Naive B cell (primary cell): ENCODE results near the gene ALDH1L1. TPM values are rescaled to one million over a fixed set of nuclear protein-coding genes. Genes with fewer than 3 reads are reported as not detected.

Source experiments
- ATAC-seq, 2 donors: fragments of 150-1000 bp; cut with Tn5 transposase; 2 replicates each; pipeline ENCODE4 v1.10.0; 2021; ENCODE audit warnings: low read depth in 2 of 2, mild to moderate bottlenecking in 2 of 2, moderate library complexity in 2 of 2
- DNase-seq: peaks from one replicate; pipeline ENCODE4 v3.0.0; 2022
- H3K27ac Mint-ChIP-seq, 6 donors: one replicate each; pipeline ENCODE4 v1.8.0; 2020 to 2022; ENCODE audit warnings: mild to moderate bottlenecking in 6 of 6, mixed read lengths in 6 of 6, moderate library complexity in 5 of 6, inconsistent platforms in 2 of 6
- H3K27me3 Mint-ChIP-seq, 3 donors: one replicate each; pipeline ENCODE4 v1.8.0; 2021 to 2022; ENCODE audit warnings: mixed read lengths in 3 of 3, mild to moderate bottlenecking in 1 of 3
- H3K36me3 Mint-ChIP-seq, 2 donors: one replicate each; pipeline ENCODE4 v1.8.0; 2020 to 2022; ENCODE audit warnings: mixed read lengths in 2 of 2, inconsistent platforms in 1 of 2, mild to moderate bottlenecking in 1 of 2
- H3K4me1 Mint-ChIP-seq, 3 donors: one replicate each; pipeline ENCODE4 v1.8.0; 2020 to 2022; ENCODE audit warnings: mixed read lengths in 3 of 3, inconsistent platforms in 1 of 3, mild to moderate bottlenecking in 1 of 3, moderate library complexity in 1 of 3
- H3K4me3 Mint-ChIP-seq, 8 donors: one replicate each; pipeline ENCODE4 v1.8.0; 2020 to 2022; ENCODE audit warnings: mild to moderate bottlenecking in 8 of 8, mixed read lengths in 8 of 8, moderate library complexity in 8 of 8, inconsistent platforms in 2 of 8
- H3K9me3 Mint-ChIP-seq, 7 donors: one replicate each; pipeline ENCODE4 v1.8.0; 2020 to 2022; ENCODE audit warnings: mixed read lengths in 7 of 7, mild to moderate bottlenecking in 5 of 7, inconsistent platforms in 2 of 7, moderate library complexity in 1 of 7
- polyA plus RNA-seq, 6 donors: library from polyadenylated mRNA; unstranded; fragments of 300-500 nt; fragmentation: Illumina TruSeq; gene quantifications; one replicate each; pipeline ENCODE4 v1.2.3, GENCODE V29; 2021; ENCODE audit warnings: low read depth in 6 of 6

ALDH1L1 gene
- polyA plus RNA-seq, 6 donors from 2014 or later: 0.08 TPM; not detected in 5

DNA sequence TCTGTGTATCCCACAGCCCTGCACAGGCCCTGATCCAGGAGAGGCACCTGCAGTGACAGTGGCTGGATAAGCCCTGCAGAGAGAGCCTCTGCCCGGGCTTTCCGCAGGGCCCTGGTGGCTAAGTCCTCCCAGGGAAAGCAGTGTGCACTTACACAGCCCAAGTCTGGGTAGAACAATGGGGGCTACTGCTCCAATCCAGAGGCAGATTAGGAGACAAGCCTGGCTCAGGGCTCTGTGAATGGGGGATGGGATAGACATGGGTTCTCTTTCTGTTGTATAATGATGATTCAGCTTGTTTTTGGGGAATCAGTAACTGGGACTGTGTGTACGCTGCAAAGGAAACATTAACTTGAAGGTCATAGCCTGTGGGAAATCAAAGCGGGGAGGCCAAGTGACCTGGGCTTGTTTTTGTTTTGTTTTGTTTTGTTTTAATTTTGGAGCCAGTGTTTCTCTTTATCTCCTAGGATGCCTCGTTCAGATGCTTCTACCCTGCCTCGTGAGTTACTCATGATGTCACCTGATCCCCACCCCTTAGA, 4.1 kb upstream of the ALDH1L1 start:
- Mint-ChIP-seq H3K27ac (no peak overlapping the region), H3K4me3 (no peak overlapping the region), H3K9me3 (peaks cover 0 to 4% (median 0%) of the 10 kb centered on the region in 7 donors), H3K27me3 (peaks cover 27 to 65% (median 44%) of the 10 kb centered on the region in 3 donors), H3K36me3 (peaks cover 0 to 20% of the 10 kb centered on the region in 2 donors), H3K4me1 (peaks cover 6 to 12% (median 6%) of the 10 kb centered on the region in 3 donors)
- ATAC-seq (no peak), DNase-seq (no peak)

DNA sequence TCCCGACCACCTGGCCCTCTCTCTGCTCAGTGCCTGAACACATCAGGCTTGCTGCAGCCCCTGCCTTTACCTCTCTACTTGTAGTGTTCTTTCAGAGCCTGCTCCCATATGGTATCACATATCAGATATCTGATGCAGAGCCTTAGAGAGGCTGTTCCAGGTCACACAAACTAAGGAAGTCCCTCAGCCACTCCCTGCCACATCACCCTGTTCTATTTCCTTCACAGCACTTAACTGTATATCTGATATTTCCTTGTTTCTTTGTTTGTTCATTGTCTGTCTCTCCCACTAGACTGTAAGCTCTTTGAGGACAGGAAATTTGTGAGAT, 976 bp upstream of the ALDH1L1 start:
- peaks cover 0 to 4% (median 0%) of the 10 kb centered on the region in 7 donors for H3K9me3 Mint-ChIP-seq

DNA sequence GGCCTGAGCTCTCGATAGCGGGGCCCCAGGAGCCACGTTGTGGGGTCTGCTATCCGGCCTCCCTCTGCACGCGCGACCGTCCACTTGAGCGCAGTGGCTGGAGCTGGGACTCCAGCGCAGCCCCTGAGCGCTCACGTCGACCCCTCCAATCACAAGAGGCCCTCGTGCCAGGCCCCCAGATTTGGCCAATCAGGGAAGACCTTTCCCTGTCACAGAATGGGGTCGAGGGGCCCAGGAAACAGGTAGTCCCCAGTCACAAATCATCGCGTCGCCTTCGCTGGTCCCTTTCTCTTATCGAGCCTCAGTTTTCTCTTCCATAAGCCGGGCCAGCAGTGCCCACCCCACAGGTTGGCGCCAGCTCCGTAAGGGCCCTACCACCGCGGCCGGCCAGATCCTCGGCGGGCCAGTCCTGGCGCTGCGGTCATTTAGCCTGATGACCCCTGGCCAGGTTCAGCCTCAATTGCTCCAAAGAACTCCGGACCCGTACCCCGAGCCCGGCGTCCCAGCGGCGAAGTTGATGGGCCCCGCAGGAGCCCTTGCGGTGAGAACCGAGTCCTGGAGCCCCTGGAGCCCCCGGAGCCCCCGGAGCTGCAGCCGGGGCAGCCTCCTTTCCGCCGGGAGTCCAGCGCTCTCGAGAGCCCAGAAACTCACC, 435 bp downstream of the ALDH1L1 start:
- H3K36me3 Mint-ChIP-seq: peaks cover 0 to 20% of the 10 kb centered on the region in 2 donors
- no peak for DNase-seq
- no peak overlapping the region for H3K4me3 Mint-ChIP-seq
- no peak for ATAC-seq
- H3K27ac Mint-ChIP-seq: no peak overlapping the region
- peaks cover 0 to 4% (median 0%) of the 10 kb centered on the region in 7 donors for H3K9me3 Mint-ChIP-seq
- H3K27me3 Mint-ChIP-seq: peaks cover 40 to 56% (median 46%) of the 10 kb centered on the region in 3 donors
- peaks cover 6 to 12% (median 6%) of the 10 kb centered on the region in 3 donors for H3K4me1 Mint-ChIP-seq

More for the DNA sequence above, 976 bp upstream of the ALDH1L1 start:
- Mint-ChIP-seq H3K36me3 (peaks cover 0 to 20% of the 10 kb centered on the region in 2 donors), H3K4me1 (peaks cover 6 to 12% (median 6%) of the 10 kb centered on the region in 3 donors), H3K27ac (peak overlapping the region in 1 of 6 donors; percentile 51), H3K4me3 (peak overlapping the region in 1 of 8 donors; percentile 40), H3K27me3 (peaks cover 36 to 59% (median 52%) of the 10 kb centered on the region in 3 donors)
- DNase-seq (no peak), ATAC-seq (no peak)

DNA sequence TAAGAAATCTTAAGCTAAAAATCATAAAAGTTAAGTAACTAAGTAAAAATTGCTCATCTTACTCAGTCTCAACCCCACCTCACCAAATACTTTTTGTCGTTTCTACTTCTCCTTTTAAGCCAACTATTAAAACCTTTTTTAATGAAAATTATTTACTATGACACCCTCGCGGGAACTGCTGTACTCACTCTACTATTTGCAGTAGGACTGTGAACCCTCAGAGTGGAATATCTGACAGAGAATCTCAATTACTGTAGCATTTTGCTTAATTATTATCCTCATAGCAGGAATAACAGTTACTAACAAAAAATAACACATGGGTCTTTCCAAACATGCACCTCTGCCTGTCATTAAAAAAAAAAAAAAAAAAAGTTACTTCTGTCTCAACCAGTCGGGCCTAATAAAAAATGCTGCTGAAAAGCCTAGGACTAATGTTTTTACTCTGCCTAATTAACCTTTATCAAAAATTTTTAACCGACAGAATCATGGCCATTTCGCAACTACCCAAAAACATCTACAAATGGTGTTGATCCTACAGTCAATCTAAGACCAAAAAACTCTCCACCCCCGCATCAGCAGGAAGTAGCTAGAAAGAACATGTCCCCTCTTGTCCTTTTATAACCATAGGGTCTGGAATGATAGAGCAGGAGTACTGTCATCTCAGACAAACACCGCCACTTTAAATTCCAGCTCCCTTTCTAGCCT, 10.2 kb downstream of the ALDH1L1 start:
- H3K27me3 Mint-ChIP-seq: peaks cover 19 to 49% (median 45%) of the 10 kb centered on the region in 3 donors
- no peak for DNase-seq
- H3K4me3 Mint-ChIP-seq: no peak overlapping the region
- H3K27ac Mint-ChIP-seq: no peak overlapping the region
- H3K9me3 Mint-ChIP-seq: peaks cover 0 to 8% (median 0%) of the 10 kb centered on the region in 7 donors
- H3K36me3 Mint-ChIP-seq: no peaks in the 10 kb centered on the region
- ATAC-seq: no peak
- H3K4me1 Mint-ChIP-seq: no peaks in the 10 kb centered on the region

DNA sequence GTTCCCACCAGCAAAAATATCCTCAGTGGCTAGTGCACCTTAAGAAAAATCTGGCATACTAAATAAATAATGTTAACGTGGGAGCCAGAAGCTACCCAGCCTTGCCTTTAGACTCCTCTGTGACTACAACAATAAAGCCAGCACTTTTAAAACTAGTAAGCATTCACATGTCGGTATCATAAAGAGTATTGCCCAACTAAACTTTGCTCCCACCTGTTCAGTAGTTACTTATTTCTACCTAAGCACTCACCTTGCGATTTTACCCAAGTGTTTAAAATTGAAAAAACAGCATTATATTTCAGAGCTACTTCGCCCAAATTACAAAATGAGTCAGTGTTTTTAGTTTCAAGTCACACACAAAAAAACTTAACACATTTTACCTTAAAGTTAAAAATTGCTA, 12.8 kb downstream of the ALDH1L1 start:
- Mint-ChIP-seq H3K4me3 (no peak overlapping the region), H3K4me1 (no peaks in the 10 kb centered on the region), H3K27me3 (peaks cover 19 to 48% (median 43%) of the 10 kb centered on the region in 3 donors), H3K27ac (no peak overlapping the region), H3K9me3 (peaks cover 0 to 8% (median 0%) of the 10 kb centered on the region in 7 donors), H3K36me3 (no peaks in the 10 kb centered on the region)
- DNase-seq (no peak), ATAC-seq (no peak)

DNA sequence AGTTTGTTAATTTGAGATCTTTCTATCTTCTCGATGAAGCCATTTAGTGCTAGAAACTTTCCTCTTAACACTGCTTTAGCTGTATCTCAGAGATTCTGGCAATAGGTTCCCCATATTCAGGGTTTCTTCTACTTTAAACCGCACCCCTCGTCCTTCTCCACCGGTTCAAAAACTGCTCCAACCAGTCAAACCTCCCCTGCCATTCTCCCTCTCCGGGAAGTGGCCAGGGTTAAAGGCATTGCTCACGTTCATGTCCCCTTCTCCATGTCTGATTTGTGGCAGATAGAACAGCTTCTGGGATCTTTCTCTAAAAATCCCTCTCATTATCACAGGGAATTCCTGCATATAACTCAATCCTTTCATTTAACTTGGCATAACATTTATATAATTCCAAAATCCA, 14.4 kb downstream of the ALDH1L1 start:
- H3K9me3 Mint-ChIP-seq: peaks cover 0 to 8% (median 0%) of the 10 kb centered on the region in 7 donors
- DNase-seq (no peak), ATAC-seq (no peak)
- no peak overlapping the region for H3K27ac Mint-ChIP-seq
- no peaks in the 10 kb centered on the region for H3K36me3 Mint-ChIP-seq
- H3K4me3 Mint-ChIP-seq: no peak overlapping the region
- peaks cover 19 to 33% (median 31%) of the 10 kb centered on the region in 3 donors for H3K27me3 Mint-ChIP-seq
- no peaks in the 10 kb centered on the region for H3K4me1 Mint-ChIP-seq

DNA sequence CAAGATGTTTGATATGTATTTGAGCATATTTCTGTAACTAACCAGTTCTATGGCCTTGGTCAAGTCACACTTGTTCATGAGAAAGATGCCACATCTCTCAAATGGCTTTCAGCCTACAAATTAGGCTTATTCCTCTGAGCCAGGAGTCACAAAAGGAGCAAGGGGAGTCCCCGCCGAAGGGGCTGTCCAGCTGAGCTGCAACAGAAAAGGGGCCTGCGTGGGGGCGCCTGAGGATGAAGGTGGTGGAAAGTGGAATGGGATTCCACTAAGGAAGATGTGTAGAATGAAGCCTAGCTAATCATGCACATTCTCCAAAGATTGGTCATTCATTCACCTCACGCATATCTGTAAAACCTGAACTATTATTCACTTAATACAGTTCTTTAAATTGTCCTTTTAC, 19.1 kb downstream of the ALDH1L1 start:
- ATAC-seq (no peak), DNase-seq (no peak)
- Mint-ChIP-seq H3K27ac (no peak overlapping the region), H3K4me1 (no peaks in the 10 kb centered on the region), H3K9me3 (peaks cover 0 to 8% (median 0%) of the 10 kb centered on the region in 7 donors), H3K27me3 (peaks cover 8 to 39% (median 36%) of the 10 kb centered on the region in 3 donors), H3K4me3 (no peak overlapping the region), H3K36me3 (no peaks in the 10 kb centered on the region)

DNA sequence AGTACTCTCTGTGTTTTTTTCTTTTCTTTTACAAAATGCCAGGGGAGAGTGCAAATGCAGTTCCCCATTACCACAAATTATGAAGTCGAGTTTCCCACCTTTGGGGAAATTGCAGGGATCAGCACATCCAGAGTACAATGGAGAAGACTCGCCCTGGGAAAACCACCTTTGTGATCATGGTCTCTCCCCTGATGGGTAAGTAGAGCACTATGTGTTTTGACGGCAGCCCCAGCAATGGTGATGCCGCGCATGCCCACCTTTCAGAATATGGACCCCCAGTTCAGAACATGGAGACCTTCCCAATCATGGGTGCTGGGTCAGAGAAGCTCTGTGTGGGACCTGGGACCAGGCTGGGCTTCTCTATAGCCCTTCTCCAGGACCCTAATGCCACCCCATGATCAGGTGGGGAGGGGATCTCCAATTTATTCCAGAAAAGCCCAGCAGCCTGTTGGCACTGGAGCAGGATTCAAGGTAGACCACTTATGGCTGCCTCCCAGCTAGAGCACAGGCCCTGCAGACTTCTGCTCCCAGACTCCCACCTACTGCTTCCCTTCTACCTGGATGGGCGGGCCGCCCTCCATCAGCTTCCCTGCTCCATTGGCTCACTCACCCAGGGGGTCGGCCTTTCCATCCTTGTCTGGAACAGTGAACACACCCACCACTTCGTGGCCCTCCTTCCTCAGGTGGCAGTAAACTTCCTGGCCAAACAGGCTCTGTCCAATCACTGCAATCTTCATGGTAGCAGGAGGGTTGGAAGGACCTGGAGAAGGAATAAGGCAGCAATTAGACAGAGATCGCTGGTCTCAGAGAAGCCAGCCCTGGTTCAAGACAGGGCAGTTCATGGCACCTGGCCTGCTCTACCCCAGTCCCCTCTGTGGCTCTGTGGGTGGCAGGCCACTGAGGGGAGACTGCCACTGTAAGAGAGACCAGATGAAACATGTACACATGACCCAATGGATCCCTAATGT, 19.9 kb downstream of the ALDH1L1 start:
- Mint-ChIP-seq H3K27ac (no peak overlapping the region), H3K9me3 (peaks cover 0 to 2% (median 0%) of the 10 kb centered on the region in 7 donors), H3K4me1 (no peaks in the 10 kb centered on the region), H3K27me3 (peaks cover 7 to 31% (median 28%) of the 10 kb centered on the region in 3 donors), H3K4me3 (no peak overlapping the region), H3K36me3 (no peaks in the 10 kb centered on the region)
- ATAC-seq (no peak), DNase-seq (no peak)

DNA sequence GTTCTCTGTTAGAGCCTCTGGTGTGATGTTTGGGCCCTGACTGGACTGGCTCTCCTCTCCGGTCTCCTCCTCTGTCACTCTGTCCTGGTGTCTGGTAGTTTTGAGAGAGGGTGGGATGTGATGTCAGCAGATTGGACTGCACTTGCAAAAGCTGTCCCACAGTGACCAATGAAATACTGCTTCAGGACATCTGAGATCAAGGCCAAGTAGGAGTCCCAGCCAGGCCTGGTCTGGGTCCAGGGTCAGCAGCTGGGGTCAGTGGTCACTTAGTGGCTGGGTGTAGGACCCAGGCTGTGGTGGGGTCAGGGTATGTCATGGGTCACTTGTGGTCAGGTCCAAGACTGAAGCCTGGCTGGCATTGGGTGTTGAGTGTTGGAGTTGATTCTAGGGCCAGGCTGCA, 20.9 kb downstream of the ALDH1L1 start:
- no peak overlapping the region for H3K4me3 Mint-ChIP-seq
- no peaks in the 10 kb centered on the region for H3K36me3 Mint-ChIP-seq

DNA sequence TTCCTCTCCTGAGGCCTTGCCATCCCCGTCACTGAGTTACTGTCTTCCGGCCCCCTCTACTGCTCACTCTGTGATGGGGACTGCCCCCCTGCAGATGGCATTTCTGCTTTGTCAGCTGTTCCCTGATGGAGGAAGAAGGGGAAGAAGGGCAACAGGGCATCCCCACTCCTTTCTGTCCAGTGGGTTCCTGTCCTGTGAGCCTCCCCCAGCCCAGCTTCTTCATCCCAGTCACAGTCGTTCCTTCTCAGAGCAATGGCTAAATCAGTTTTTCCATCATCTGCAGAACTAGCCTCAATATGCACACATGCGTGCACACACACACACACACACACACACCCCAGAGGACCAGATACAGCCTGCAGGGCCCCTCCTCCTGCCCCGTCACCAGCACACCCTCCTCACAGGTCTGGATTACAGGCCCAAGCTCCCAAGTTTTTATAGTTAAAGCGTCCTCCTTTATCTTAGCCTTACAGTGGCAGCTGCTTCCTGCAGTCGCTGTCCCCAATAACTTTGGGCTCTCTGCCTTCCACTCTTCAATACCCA, 21.4 kb downstream of the ALDH1L1 start:
- DNase-seq (no peak), ATAC-seq (no peak)
- Mint-ChIP-seq H3K27me3 (peaks cover 0 to 24% (median 14%) of the 10 kb centered on the region in 3 donors), H3K4me3 (no peak overlapping the region), H3K9me3 (peaks cover 0 to 2% (median 0%) of the 10 kb centered on the region in 7 donors), H3K36me3 (no peaks in the 10 kb centered on the region), H3K4me1 (no peaks in the 10 kb centered on the region), H3K27ac (peak overlapping the region in 1 of 6 donors; percentile 70)

More for the DNA sequence above, 20.9 kb downstream of the ALDH1L1 start:
- Mint-ChIP-seq H3K27ac (peak overlapping the region in 1 of 6 donors; percentile 70), H3K9me3 (peaks cover 0 to 2% (median 0%) of the 10 kb centered on the region in 7 donors), H3K27me3 (peaks cover 0 to 27% (median 17%) of the 10 kb centered on the region in 3 donors), H3K4me1 (no peaks in the 10 kb centered on the region)
- ATAC-seq (no peak), DNase-seq (no peak)

DNA sequence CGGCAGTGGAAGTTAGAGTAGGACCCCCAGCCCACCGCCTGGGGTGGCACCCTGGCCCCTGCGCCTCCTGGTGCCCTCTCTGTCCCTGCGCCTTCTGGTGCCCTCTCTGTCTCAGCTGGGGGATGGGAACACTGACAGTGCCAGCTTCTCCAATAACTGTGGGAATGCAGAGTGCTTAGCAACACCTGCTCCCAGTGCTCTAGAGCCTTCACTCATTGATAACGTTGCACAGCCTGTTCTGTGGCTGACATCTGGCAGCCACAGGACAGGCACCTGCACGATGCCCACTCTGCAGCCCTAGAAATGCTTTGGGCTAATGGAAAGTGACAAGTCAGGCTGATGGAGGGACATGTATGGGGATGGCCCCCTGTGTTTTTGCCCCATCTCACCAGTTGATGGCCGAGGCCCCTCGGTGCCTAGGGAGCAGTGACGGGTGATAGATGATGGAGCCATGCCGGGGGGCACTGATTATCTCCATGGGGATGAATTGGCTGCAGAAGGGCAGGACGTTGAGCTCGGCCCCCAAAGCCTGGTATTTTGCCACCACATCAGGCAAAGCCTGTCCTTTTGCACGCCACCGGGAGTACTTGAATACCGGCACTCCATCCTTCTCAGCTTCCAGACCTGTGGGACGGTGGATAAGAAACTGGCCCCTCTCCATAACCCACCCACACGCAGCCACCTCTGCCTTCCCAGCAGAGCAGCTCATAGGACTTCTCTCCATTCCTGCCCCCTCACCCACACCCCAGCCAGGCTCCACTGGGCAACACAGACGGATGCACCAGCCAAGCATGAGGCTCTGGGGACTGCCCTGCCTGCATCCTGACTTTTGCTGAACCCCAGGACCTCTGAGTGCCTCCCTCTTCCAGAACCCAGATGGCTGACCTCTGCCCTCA, 22.1 kb downstream of the ALDH1L1 start:
- ATAC-seq (no peak), DNase-seq (no peak)
- Mint-ChIP-seq H3K9me3 (no peaks in the 10 kb centered on the region), H3K27me3 (peaks cover 0 to 24% (median 14%) of the 10 kb centered on the region in 3 donors), H3K4me3 (no peak overlapping the region), H3K27ac (peak overlapping the region in 1 of 6 donors; percentile 78), H3K36me3 (no peaks in the 10 kb centered on the region), H3K4me1 (no peaks in the 10 kb centered on the region)
